Measurements from ENCODE around the gene SRC.

The SRC gene

GRCh38 chr20:37343212-37343993 is 2.5 kb upstream of the SRC start:
- DNase-seq (ENCODE audit: insufficient read length, low spot score) = no peak
- no peak for TF ChIP-seq CTCF (IDR thresholded peaks at IDR 0.05; ENCODE audit: insufficient read depth, missing control alignments)
- FAIRE-seq = no peak

- DNase-seq (ENCODE audit: insufficient read length, low spot score) (no peak), FAIRE-seq (no peak)
- TF ChIP-seq CTCF (IDR thresholded peaks at IDR 0.05; ENCODE audit: insufficient read depth, missing control alignments) = no peak
Observed at GRCh38 chr20:37343994-37344355, 2.0 kb upstream of the SRC start.

GRCh38 chr20:37344506-37345338 is 1.2 kb upstream of the SRC start:
- no peak for TF ChIP-seq CTCF (IDR thresholded peaks at IDR 0.05; ENCODE audit: insufficient read depth, missing control alignments)
- FAIRE-seq (no peak), DNase-seq (ENCODE audit: insufficient read length, low spot score) (no peak)

GRCh38 chr20:37346236-37346534 is 245 bp downstream of the SRC start:
- no peak for FAIRE-seq
- no peak for DNase-seq (ENCODE audit: insufficient read length, low spot score)
- no peak for TF ChIP-seq CTCF (IDR thresholded peaks at IDR 0.05; ENCODE audit: insufficient read depth, missing control alignments)

- DNase-seq (ENCODE audit: insufficient read length, low spot score) = no peak
- no peak for FAIRE-seq
- TF ChIP-seq CTCF (IDR thresholded peaks at IDR 0.05; ENCODE audit: insufficient read depth, missing control alignments) = no peak
Observed at GRCh38 chr20:37346535-37347346, 801 bp downstream of the SRC start.

GRCh38 chr20:37347347-37347823 is 1.4 kb downstream of the SRC start:
- FAIRE-seq (no peak), DNase-seq (ENCODE audit: insufficient read length, low spot score) (no peak)
- TF ChIP-seq CTCF (IDR thresholded peaks at IDR 0.05; ENCODE audit: insufficient read depth, missing control alignments) = no peak
